HL-60 (cell line): ENCODE measurements around the gene GPHN.

ENCODE experiments used
- CTCF ChIP-seq: IDR thresholded peaks from one replicate; pipeline ENCODE4 v1.5.1; 2011; ENCODE audit warnings: low read length, control low read depth, inconsistent platforms; ENCODE audit not compliant: insufficient read depth
- GABPA ChIP-seq: IDR thresholded peaks from 2 replicates; pipeline ENCODE4 v1.6.1; 2012; ENCODE audit warnings: low read depth
- POLR2AphosphoS5 ChIP-seq: IDR thresholded peaks from 2 replicates; pipeline ENCODE4 v1.6.1; 2012; ENCODE audit warnings: low read depth
- REST ChIP-seq: IDR thresholded peaks from 2 replicates; pipeline ENCODE4 v1.6.1; 2012; ENCODE audit warnings: low read depth; ENCODE audit not compliant: insufficient replicate concordance

- TF ChIP-seq CTCF (no peak), GABPA (no peak), REST (no peak), POLR2AphosphoS5 (no peak)
Observed at GRCh38 chr14:66833816-66834215, 325.9 kb downstream of the GPHN start.
